Measurements from ENCODE around the gene DRAM1. TPM values are rescaled to one million over a fixed set of nuclear protein-coding genes. Genes with fewer than 3 reads are reported as not detected.
"Not testable (repeated sequence)": the region's sequence is repeated elsewhere in the genome, so short reads cannot be mapped to it uniquely, and the experiment has no call there.

The DRAM1 gene
- polyA plus RNA-seq, 1 donor (not counting 4 experiments of a cell fraction or from before 2014, with no cell fraction given): 21.7 TPM

- H2AFZ ChIP-seq (ENCODE audit: control insufficient read depth, low read length): peak overlapping the region; percentile 64
- H3K4me2 ChIP-seq (ENCODE audit: control insufficient read depth, extremely low read depth, insufficient read depth, low read depth, low read length): peak overlapping the region; percentile 34
- no peak overlapping the region for H3K4me3 ChIP-seq (ENCODE audit: control insufficient read depth in 2 of 3, extremely low read depth in 1 of 3, insufficient read depth in 2 of 3, low read depth in 1 of 3, low read length in 3 of 3)
- H3K27me3 ChIP-seq (ENCODE audit: control insufficient read depth, extremely low read depth, insufficient read depth, low read length): no peaks in the 10 kb centered on the region
- no peaks in the 10 kb centered on the region for H3K9me3 ChIP-seq (ENCODE audit: control insufficient read depth, low read depth, low read length)
- H3K4me1 ChIP-seq (ENCODE audit: control insufficient read depth, extremely low read depth, insufficient read depth, low read length): peaks cover 23% of the 10 kb centered on the region
- H3K9ac ChIP-seq (ENCODE audit: control insufficient read depth, extremely low read depth, insufficient read depth, low read length): no peak overlapping the region
- H3K9me1 ChIP-seq (ENCODE audit: control insufficient read depth, extremely low read depth, insufficient read depth, low read length): no peaks in the 10 kb centered on the region
- no peaks in the 10 kb centered on the region for H4K20me1 ChIP-seq (ENCODE audit: control insufficient read depth, extremely low read depth, insufficient read depth, low read length)
- FAIRE-seq (peak; percentile 74), DNase-seq (ENCODE audit: low read depth, low spot score) (no peak)
- H3K79me2 ChIP-seq (ENCODE audit: control insufficient read depth, insufficient read depth, low read length): no peaks in the 10 kb centered on the region
- dilution Hi-C loops (cut with MboI; ENCODE audit: extremely low pct_ligation_motif_present, low sequenced_read_pairs): no loop called here
- no peak for TF ChIP-seq EZH2 (IDR thresholded peaks at IDR 0.05; ENCODE audit: low read length)
- no peak for TF ChIP-seq CTCF (optimal IDR thresholded peaks at IDR 0.05 in 1 of 3, IDR thresholded peaks at IDR 0.05 in 1 of 3, conservative IDR thresholded peaks at IDR 0.05 in 1 of 3; ENCODE audit: extremely low read depth in 1 of 3, insufficient read depth in 2 of 3, low read length in 3 of 3)
- no peak overlapping the region for H3K27ac ChIP-seq (ENCODE audit: control insufficient read depth, insufficient read depth, low read length)
- H3K36me3 ChIP-seq (ENCODE audit: control insufficient read depth in 2 of 2, extremely low read depth in 1 of 2, insufficient read depth in 2 of 2, low read length in 2 of 2): no peaks in the 10 kb centered on the region
These were observed 22.0 kb upstream of the DRAM1 start for GRCh38 chr12:101855364-101855884.

GRCh38 chr12:101855976-101856375 is 21.4 kb upstream of the DRAM1 start:
- Histone ChIP-seq H3K4me3 (ENCODE audit: control insufficient read depth in 2 of 3, extremely low read depth in 1 of 3, insufficient read depth in 2 of 3, low read depth in 1 of 3, low read length in 3 of 3) (no peak overlapping the region), H3K4me1 (ENCODE audit: control insufficient read depth, extremely low read depth, insufficient read depth, low read length) (peaks cover 23% of the 10 kb centered on the region), H3K36me3 (ENCODE audit: control insufficient read depth in 2 of 2, extremely low read depth in 1 of 2, insufficient read depth in 2 of 2, low read length in 2 of 2) (no peaks in the 10 kb centered on the region), H3K9ac (ENCODE audit: control insufficient read depth, extremely low read depth, insufficient read depth, low read length) (no peak overlapping the region), H3K79me2 (ENCODE audit: control insufficient read depth, insufficient read depth, low read length) (no peaks in the 10 kb centered on the region), H3K4me2 (ENCODE audit: control insufficient read depth, extremely low read depth, insufficient read depth, low read depth, low read length) (no peak overlapping the region), H3K27me3 (ENCODE audit: control insufficient read depth, extremely low read depth, insufficient read depth, low read length) (no peaks in the 10 kb centered on the region), H3K9me1 (ENCODE audit: control insufficient read depth, extremely low read depth, insufficient read depth, low read length) (no peaks in the 10 kb centered on the region), H4K20me1 (ENCODE audit: control insufficient read depth, extremely low read depth, insufficient read depth, low read length) (no peaks in the 10 kb centered on the region), H3K9me3 (ENCODE audit: control insufficient read depth, low read depth, low read length) (no peaks in the 10 kb centered on the region), H2AFZ (ENCODE audit: control insufficient read depth, low read length) (no peak overlapping the region), H3K27ac (ENCODE audit: control insufficient read depth, insufficient read depth, low read length) (no peak overlapping the region)
- TF ChIP-seq CTCF (optimal IDR thresholded peaks at IDR 0.05 in 1 of 3, IDR thresholded peaks at IDR 0.05 in 1 of 3, conservative IDR thresholded peaks at IDR 0.05 in 1 of 3; ENCODE audit: extremely low read depth in 1 of 3, insufficient read depth in 2 of 3, low read length in 3 of 3) (no peak), EZH2 (IDR thresholded peaks at IDR 0.05; ENCODE audit: low read length) (no peak)
- FAIRE-seq: no peak
- DNase-seq (ENCODE audit: low read depth, low spot score): no peak
- dilution Hi-C loops (cut with MboI; ENCODE audit: extremely low pct_ligation_motif_present, low sequenced_read_pairs): no loop called here

GRCh38 chr12:101856614-101857013 is 20.8 kb upstream of the DRAM1 start:
- H2AFZ ChIP-seq (ENCODE audit: control insufficient read depth, low read length); H3K4me2 ChIP-seq (ENCODE audit: control insufficient read depth, extremely low read depth, insufficient read depth, low read depth, low read length); H3K27ac ChIP-seq (ENCODE audit: control insufficient read depth, insufficient read depth, low read length): not testable (repeated sequence)

More at GRCh38 chr12:101856614-101857013, 20.8 kb upstream of the DRAM1 start:
- H3K9me1 ChIP-seq (ENCODE audit: control insufficient read depth, extremely low read depth, insufficient read depth, low read length); dilution Hi-C loops (cut with MboI; ENCODE audit: extremely low pct_ligation_motif_present, low sequenced_read_pairs); H3K27me3 ChIP-seq (ENCODE audit: control insufficient read depth, extremely low read depth, insufficient read depth, low read length); H3K9ac ChIP-seq (ENCODE audit: control insufficient read depth, extremely low read depth, insufficient read depth, low read length); H4K20me1 ChIP-seq (ENCODE audit: control insufficient read depth, extremely low read depth, insufficient read depth, low read length); DNase-seq (ENCODE audit: low read depth, low spot score); H3K36me3 ChIP-seq (ENCODE audit: control insufficient read depth in 2 of 2, extremely low read depth in 1 of 2, insufficient read depth in 2 of 2, low read length in 2 of 2); H3K9me3 ChIP-seq (ENCODE audit: control insufficient read depth, low read depth, low read length); H3K4me3 ChIP-seq (ENCODE audit: control insufficient read depth in 2 of 3, extremely low read depth in 1 of 3, insufficient read depth in 2 of 3, low read depth in 1 of 3, low read length in 3 of 3); H3K79me2 ChIP-seq (ENCODE audit: control insufficient read depth, insufficient read depth, low read length); FAIRE-seq: not testable (repeated sequence)
- peaks cover 23% of the 10 kb centered on the region for H3K4me1 ChIP-seq (ENCODE audit: control insufficient read depth, extremely low read depth, insufficient read depth, low read length)

All from keratinocyte (primary cell).